HL-60 (cell line): ENCODE results near the gene MRPL23.

Source experiments
- GABPA ChIP-seq: IDR thresholded peaks from 2 replicates; pipeline ENCODE4 v1.6.1; 2012; ENCODE audit warnings: low read depth
- POLR2AphosphoS5 ChIP-seq: IDR thresholded peaks from 2 replicates; pipeline ENCODE4 v1.6.1; 2012; ENCODE audit warnings: low read depth
- SPI1 ChIP-seq: IDR thresholded peaks from 2 replicates; pipeline ENCODE4 v1.6.1; 2012; ENCODE audit warnings: low read depth, mild to moderate bottlenecking, borderline replicate concordance
- TF ChIP-seq, protein P1 (sequence below): IDR thresholded peaks from one replicate; pipeline ENCODE4 v1.5.1; 2011; ENCODE audit warnings: low read length, control low read depth, inconsistent platforms; ENCODE audit not compliant: insufficient read depth
- TF ChIP-seq, protein P2 (sequence below): IDR thresholded peaks from 2 replicates; pipeline ENCODE4 v1.6.1; 2012; ENCODE audit warnings: low read depth; ENCODE audit not compliant: insufficient replicate concordance

DNA sequence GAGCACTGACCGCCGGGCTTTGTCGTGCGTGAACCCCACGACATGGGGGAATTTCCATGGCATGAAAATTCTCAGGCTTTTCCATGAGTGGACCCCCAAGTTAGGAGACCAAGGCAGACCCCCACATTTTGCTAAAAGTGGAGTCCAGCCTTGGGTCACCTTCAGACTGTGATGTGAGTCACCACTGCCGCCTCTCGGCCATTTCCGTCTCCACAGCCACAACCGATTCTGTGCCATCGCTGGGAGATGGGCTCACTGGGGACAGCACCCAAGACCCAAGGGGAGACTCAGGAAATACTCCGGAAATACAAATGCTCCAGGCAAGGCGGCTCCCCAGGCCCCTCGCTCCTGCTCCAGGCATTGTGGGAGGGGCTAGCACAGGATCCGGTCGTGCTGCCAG, 51.7 kb downstream of the MRPL23 start:
- TF ChIP-seq, protein P1, sequence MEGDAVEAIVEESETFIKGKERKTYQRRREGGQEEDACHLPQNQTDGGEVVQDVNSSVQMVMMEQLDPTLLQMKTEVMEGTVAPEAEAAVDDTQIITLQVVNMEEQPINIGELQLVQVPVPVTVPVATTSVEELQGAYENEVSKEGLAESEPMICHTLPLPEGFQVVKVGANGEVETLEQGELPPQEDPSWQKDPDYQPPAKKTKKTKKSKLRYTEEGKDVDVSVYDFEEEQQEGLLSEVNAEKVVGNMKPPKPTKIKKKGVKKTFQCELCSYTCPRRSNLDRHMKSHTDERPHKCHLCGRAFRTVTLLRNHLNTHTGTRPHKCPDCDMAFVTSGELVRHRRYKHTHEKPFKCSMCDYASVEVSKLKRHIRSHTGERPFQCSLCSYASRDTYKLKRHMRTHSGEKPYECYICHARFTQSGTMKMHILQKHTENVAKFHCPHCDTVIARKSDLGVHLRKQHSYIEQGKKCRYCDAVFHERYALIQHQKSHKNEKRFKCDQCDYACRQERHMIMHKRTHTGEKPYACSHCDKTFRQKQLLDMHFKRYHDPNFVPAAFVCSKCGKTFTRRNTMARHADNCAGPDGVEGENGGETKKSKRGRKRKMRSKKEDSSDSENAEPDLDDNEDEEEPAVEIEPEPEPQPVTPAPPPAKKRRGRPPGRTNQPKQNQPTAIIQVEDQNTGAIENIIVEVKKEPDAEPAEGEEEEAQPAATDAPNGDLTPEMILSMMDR, result no peak
- TF ChIP-seq, protein P2, sequence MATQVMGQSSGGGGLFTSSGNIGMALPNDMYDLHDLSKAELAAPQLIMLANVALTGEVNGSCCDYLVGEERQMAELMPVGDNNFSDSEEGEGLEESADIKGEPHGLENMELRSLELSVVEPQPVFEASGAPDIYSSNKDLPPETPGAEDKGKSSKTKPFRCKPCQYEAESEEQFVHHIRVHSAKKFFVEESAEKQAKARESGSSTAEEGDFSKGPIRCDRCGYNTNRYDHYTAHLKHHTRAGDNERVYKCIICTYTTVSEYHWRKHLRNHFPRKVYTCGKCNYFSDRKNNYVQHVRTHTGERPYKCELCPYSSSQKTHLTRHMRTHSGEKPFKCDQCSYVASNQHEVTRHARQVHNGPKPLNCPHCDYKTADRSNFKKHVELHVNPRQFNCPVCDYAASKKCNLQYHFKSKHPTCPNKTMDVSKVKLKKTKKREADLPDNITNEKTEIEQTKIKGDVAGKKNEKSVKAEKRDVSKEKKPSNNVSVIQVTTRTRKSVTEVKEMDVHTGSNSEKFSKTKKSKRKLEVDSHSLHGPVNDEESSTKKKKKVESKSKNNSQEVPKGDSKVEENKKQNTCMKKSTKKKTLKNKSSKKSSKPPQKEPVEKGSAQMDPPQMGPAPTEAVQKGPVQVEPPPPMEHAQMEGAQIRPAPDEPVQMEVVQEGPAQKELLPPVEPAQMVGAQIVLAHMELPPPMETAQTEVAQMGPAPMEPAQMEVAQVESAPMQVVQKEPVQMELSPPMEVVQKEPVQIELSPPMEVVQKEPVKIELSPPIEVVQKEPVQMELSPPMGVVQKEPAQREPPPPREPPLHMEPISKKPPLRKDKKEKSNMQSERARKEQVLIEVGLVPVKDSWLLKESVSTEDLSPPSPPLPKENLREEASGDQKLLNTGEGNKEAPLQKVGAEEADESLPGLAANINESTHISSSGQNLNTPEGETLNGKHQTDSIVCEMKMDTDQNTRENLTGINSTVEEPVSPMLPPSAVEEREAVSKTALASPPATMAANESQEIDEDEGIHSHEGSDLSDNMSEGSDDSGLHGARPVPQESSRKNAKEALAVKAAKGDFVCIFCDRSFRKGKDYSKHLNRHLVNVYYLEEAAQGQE, result no peak
- no peak for TF ChIP-seq GABPA
- TF ChIP-seq POLR2AphosphoS5, result no peak
- TF ChIP-seq SPI1, result no peak
